ENCODE results near the gene CDIP1. TPM values are rescaled to one million over a fixed set of nuclear protein-coding genes. Genes with fewer than 3 reads are reported as not detected.

CDIP1 gene
- total RNA-seq, 2 experiments from 2014 or later, result 31.9 to 32.2 TPM

DNA sequence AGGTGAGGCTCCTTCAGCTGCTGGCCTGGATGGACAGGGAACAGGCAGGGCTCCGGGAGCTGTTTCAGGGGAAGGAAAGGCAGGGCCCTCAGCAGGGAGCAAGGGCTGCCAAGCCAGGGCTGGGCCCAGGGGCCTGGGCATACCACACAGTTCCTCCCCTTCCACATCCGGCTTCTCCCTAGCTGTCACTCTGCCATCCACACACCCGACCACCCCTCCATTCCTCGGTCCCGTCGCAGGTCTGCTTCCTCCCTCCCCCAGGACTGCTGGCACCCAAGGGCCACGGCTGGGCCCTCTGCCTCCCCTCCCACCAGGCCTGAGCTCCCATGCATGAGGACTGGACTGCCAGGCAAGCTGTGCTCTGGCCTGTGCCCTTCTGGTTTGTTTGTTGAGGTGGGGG is 24.0 kb downstream of the CDIP1 start:
- intact Hi-C loops (cut with micrococcal nuclease), result no loop called here
- H3K4me3 Mint-ChIP-seq, result no peak overlapping the region
- no peak for TF ChIP-seq CTCF (IDR thresholded peaks at IDR 0.05)
- H3K36me3 Mint-ChIP-seq (ENCODE audit: low read depth), result peaks cover 21% of the 10 kb centered on the region
- no peaks in the 10 kb centered on the region for H3K9me3 Mint-ChIP-seq
- ATAC-seq, result no peak
- peaks cover 44% of the 10 kb centered on the region for H3K4me1 Mint-ChIP-seq (ENCODE audit: low read depth)
- H3K27me3 Mint-ChIP-seq, result no peaks in the 10 kb centered on the region
- no peak for DNase-seq
- H3K27ac Mint-ChIP-seq, result peak overlapping the region; percentile 89
- ChIA-PET POLR2A (interaction anchor here (0.9 to 1.3 kb wide), 6 partner anchors 9 to 34 kb away, joined by 3 to 5 read pairs (median 3); no protein-coding TSS in a partner anchor), CTCF (interaction anchor here (0.9 to 2.5 kb wide), 7 partner anchors 8 to 71 kb away, joined by 3 to 24 read pairs (median 6); partner anchors contain the start of gene CDIP1)

DNA sequence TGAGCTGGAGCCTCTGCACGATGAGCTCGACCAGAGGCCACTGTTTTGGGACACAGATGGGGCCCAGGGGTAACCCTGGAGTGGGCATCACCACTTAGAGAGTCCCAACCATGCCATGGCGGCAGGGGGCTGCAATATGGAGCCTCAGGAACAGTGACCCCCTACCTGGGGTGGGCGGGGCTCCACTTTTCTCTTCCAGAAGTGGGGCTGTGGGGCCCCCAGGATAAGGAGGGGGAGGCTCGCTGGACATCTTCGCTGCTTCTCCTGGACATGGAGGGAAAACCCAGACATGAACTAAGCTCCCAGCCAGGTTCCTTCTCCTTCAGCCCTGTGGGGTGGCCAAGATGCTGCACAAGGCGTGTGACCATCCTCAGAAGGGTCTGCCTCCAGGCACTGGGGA is 24.7 kb downstream of the CDIP1 start:
- ChIA-PET POLR2A (interaction anchor here (0.9 to 1.3 kb wide), 5 partner anchors 8 to 35 kb away, joined by 3 to 5 read pairs (median 3); no protein-coding TSS in a partner anchor), CTCF (interaction anchor here (0.5 to 1.9 kb wide), 2 partner anchors 36 to 86 kb away, joined by 3 to 9 read pairs; no protein-coding TSS in a partner anchor)
- H3K27ac Mint-ChIP-seq, result peak overlapping the region; percentile 89
- H3K9me3 Mint-ChIP-seq, result no peaks in the 10 kb centered on the region
- H3K4me3 Mint-ChIP-seq, result no peak overlapping the region
- DNase-seq, result no peak
- intact Hi-C loops (cut with micrococcal nuclease), result no loop called here
- peaks cover 44% of the 10 kb centered on the region for H3K4me1 Mint-ChIP-seq (ENCODE audit: low read depth)
- no peaks in the 10 kb centered on the region for H3K27me3 Mint-ChIP-seq
- no peak for ATAC-seq
- no peak for TF ChIP-seq CTCF (IDR thresholded peaks at IDR 0.05)
- H3K36me3 Mint-ChIP-seq (ENCODE audit: low read depth), result peaks cover 21% of the 10 kb centered on the region

DNA sequence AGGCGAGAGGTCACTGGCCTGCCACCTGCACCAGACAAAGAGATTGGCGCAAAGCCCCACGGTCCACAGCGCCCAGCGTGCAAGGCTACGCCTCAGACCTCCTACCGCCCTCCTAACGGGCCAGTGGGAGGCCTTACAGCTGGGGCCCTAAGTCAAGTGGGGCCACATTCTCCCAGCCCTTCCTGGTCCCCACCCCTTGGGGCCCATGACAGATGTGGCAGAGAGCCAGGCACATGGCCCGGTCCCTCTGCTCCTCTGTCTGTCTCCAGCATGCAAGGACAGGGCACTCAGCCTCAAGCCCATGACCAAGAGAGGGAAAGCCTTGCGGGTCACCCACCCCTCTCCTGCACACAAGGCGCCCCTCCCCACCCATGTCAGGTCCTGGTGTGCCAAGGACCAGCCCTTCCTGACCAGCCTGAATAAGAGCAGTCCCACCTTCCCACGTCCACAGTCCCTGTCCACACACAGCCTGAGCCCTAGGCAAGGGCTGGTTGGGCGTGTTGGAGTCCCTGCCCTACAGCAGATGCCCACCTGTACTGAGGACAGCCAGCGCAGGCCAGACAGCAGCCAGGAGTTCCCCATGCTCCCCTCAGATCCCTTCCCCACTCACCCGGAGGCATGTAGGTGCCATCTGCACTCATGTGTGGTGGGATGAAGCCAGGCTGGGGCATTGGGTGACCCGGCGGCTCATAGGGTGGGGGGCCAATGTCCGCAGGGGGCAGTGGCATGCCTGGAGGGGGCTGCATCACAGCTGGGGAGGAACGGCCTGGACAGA is 25.3 kb downstream of the CDIP1 start:
- CTCF ChIA-PET, result interaction anchor here (0.5 to 1.9 kb wide), 2 partner anchors 35 to 86 kb away, joined by 3 to 9 read pairs; no protein-coding TSS in a partner anchor

GRCh38 chr16:4512473-4512872 is 26.1 kb downstream of the CDIP1 start:
- POLR2A ChIA-PET, result no interaction called here
- intact Hi-C loops (cut with micrococcal nuclease), result no loop called here
- DNase-seq (no peak), ATAC-seq (no peak)
- no peaks in the 10 kb centered on the region for H3K27me3 Mint-ChIP-seq
- peaks cover 29% of the 10 kb centered on the region for H3K36me3 Mint-ChIP-seq (ENCODE audit: low read depth)
- CTCF ChIA-PET, result interaction anchor here (1.0 kb wide), 1 partner anchor 13 kb away, joined by 3 read pairs; no protein-coding TSS in a partner anchor
- H3K4me3 Mint-ChIP-seq, result no peak overlapping the region
- peaks cover 45% of the 10 kb centered on the region for H3K4me1 Mint-ChIP-seq (ENCODE audit: low read depth)
- no peak overlapping the region for H3K27ac Mint-ChIP-seq
- TF ChIP-seq CTCF (IDR thresholded peaks at IDR 0.05), result no peak
- H3K9me3 Mint-ChIP-seq, result no peaks in the 10 kb centered on the region

More for the DNA sequence above, 25.3 kb downstream of the CDIP1 start:
- peak overlapping the region; percentile 43 for H3K27ac Mint-ChIP-seq
- H3K36me3 Mint-ChIP-seq (ENCODE audit: low read depth), result peaks cover 21% of the 10 kb centered on the region
- no peaks in the 10 kb centered on the region for H3K9me3 Mint-ChIP-seq
- TF ChIP-seq CTCF (IDR thresholded peaks at IDR 0.05), result no peak
- no peaks in the 10 kb centered on the region for H3K27me3 Mint-ChIP-seq
- intact Hi-C loops (cut with micrococcal nuclease), result no loop called here
- DNase-seq, result no peak
- H3K4me3 Mint-ChIP-seq, result no peak overlapping the region
- peaks cover 44% of the 10 kb centered on the region for H3K4me1 Mint-ChIP-seq (ENCODE audit: low read depth)
- ATAC-seq, result no peak
- POLR2A ChIA-PET, result interaction anchor here (0.9 to 1.1 kb wide), 2 partner anchors 13 to 35 kb away, joined by 3 read pairs; no protein-coding TSS in a partner anchor
